ENCODE results near the gene ITLN2.
"Not testable (repeated sequence)": the region's sequence is repeated elsewhere in the genome, so short reads cannot be mapped to it uniquely, and the experiment has no call there.

The ITLN2 gene

DNA sequence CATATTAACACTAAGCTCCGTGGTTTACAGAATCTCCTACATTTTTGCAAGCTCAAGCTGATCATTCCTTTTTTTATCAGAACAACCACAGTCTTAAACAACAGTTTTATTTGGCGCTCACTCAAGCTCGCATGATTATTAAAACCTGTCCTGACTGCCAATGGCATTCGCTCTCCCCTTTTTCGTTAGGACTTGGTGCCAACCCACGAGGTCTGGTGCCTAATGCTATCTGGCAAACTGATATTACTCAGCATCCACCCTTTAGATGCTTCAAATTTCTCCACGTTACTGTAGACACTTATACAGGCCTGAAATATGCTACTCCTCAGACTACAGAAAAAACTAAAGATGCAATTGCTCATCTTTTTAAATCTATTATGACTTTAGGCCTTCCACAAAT is 46.6 kb downstream of the ITLN2 start:
- DNase-seq (ENCODE audit: low read depth in 2 of 3, low spot score in 1 of 3) = no peak

- DNase-seq (ENCODE audit: low read depth in 2 of 3, low spot score in 1 of 3) = no peak
These were observed 49.0 kb downstream of the ITLN2 start for GRCh38 chr1:160905617-160905989.

DNA sequence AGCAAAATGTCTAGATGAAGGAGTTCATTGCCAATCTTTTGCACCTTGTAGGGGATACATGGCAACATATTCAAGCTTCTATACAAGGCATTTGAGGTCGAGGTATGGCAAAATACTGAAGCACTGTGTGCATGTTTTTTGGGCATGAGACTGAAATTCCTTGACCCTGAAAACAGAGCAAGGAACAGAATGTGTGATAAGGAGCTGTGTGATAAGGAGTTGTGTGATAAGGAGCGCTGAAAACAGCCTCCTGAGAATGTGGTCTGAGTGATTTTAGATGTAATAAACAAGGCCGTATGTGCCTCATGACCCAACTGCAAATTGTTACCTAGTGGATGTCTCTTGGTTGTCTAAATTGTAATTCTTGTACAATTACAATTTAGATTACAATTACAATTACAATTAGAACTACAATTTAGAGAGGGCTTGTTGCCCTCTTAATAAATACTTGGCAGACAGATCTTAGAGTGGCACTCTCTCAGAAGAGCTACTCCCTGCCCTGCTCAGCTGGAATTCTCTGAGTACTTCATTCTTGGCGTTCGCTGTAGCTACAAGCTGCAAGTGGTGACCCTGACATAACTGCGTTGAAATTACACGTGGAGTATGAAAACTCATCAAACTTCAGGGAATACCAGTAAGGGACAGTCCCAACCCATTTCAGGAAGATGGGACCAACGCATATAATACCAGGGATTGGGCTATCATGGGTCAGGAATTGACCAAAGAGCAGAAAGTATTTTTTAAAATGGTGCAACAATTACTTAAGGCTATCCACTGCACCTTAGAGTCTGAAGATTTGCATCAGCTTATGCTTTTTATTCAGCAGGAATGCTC is 49.6 kb downstream of the ITLN2 start:
- DNase-seq (ENCODE audit: low read depth in 2 of 3, low spot score in 1 of 3) = no peak

DNA sequence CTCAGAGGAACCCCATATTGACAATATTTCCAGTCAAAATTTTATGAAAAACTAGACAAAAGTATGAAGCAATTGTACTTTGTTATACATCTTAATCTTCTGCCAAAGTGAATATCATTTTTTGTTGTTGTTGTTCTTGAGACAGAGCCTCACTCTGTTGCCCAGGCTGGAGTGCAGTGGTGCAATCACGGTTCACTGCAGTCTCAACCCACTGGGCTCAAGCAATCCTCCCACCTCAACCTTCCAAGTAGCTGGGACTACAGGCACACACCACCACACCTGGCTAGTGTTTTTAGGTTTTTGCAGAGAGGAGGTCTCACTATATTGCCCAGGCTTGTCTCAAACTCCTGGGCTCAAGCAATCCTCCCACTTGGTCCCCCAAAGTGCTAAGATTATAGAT is 52.4 kb downstream of the ITLN2 start:
- DNase-seq (ENCODE audit: low read depth in 2 of 3, low spot score in 1 of 3) = not testable (repeated sequence)

DNA sequence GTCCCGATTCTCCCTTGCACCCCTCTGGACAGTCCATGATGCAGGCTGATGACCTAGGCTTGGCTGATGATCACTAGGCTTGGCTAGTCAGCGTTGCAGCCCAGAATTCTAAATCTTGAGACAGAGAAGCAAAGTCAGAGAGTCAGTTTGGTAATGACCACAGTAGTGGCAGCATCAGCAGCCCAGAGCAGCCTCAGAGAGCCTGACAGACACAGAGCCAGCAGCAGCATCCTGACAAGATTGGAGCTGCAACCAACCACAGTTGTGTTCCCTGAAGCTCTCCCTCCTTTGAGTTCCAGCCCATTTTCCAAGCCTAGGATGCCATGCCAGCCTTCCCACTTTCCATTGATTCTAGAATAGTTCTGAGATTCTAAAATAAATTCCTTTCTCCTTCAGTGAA is 52.8 kb downstream of the ITLN2 start:
- DNase-seq (ENCODE audit: low read depth in 2 of 3, low spot score in 1 of 3) = no peak

- not testable (repeated sequence) for DNase-seq (ENCODE audit: low read depth in 2 of 3, low spot score in 1 of 3)
These were observed 53.9 kb downstream of the ITLN2 start for GRCh38 chr1:160900683-160901082.

All from stimulated activated CD4-positive, alpha-beta T cell treated with anti-CD3 and anti-CD28 coated beads, Interleukin-12 subunit alpha, Interleukin-12 subunit beta, amount 100 ng/mL, for 48 hours (primary cell).